Keratinocyte (primary cell): ENCODE data around the gene FAM13B.

ENCODE experiments used
- CTCF ChIP-seq, 3 experiments: IDR thresholded peaks in 1 of 3; conservative IDR thresholded peaks in 1 of 3; optimal IDR thresholded peaks in 1 of 3; 2 replicates in 2 of 3; 3 replicates in 1 of 3; pipeline versions ENCODE3 to v1.5.1; 2011; ENCODE audit warnings: low read length in 3 of 3, mild to moderate bottlenecking in 3 of 3, moderate library complexity in 2 of 3, control low read depth in 1 of 3, inconsistent platforms in 1 of 3; ENCODE audit not compliant: insufficient read depth in 2 of 3; ENCODE audit errors: extremely low read depth in 1 of 3
- EZH2 ChIP-seq: IDR thresholded peaks from one replicate; pipeline ENCODE4 v1.6.1; 2012; ENCODE audit warnings: inconsistent platforms, mild to moderate bottlenecking, low read length, moderate library complexity

- TF ChIP-seq CTCF (optimal IDR thresholded peaks at IDR 0.05 in 1 of 3, IDR thresholded peaks at IDR 0.05 in 1 of 3, conservative IDR thresholded peaks at IDR 0.05 in 1 of 3; ENCODE audit: extremely low read depth in 1 of 3, insufficient read depth in 2 of 3, low read length in 3 of 3) (no peak), EZH2 (no peak)
These were observed 73.4 kb downstream of the FAM13B start for GRCh38 chr5:137959488-137959887.
